B cell (primary cell): ENCODE results near the gene CCDC14. TPM values are rescaled to one million over a fixed set of nuclear protein-coding genes. Genes with fewer than 3 reads are reported as not detected.
A peak's percentile ranks its signal among the peaks of the same experiment; 100 is the strongest.

Source experiments
- ATAC-seq: fragments of 200-7000 bp; cut with Tn5 transposase; one replicate; pipeline ENCODE4 v1.10.0; 2021; ENCODE audit warnings: low read depth, mild to moderate bottlenecking, moderate number of reproducible peaks, moderate library complexity
- CTCF ChIA-PET: fragments of 350-600 bp; sonication (Branson Sonifier 250); formaldehyde crosslinking; loops from one replicate; lab custom pipeline; 2021; ENCODE audit warnings: antibody characterized with exemption, inconsistent platforms; lab: Charles Lee
- POLR2A ChIA-PET: fragments of 350-600 bp; sonication (Branson Sonifier 250); formaldehyde crosslinking; loops from one replicate; lab custom pipeline; 2021; ENCODE audit warnings: antibody characterized with exemption; lab: Charles Lee
- DNase-seq: peaks from one replicate; pipeline ENCODE4 v3.0.0; 2013
- H2AFZ ChIP-seq: 2 replicates; pipeline ENCODE4 v1.6.1; 2012; ENCODE audit warnings: mild to moderate bottlenecking, low read depth, low read length; ENCODE audit not compliant: insufficient read depth, poor library complexity, severe bottlenecking
- H3K27ac ChIP-seq, 2 donors: 1 replicate in 1 of 2; 2 replicates in 1 of 2; pipeline ENCODE4 v1.5.1; 2012 to 2013; ENCODE audit warnings: low read length in 2 of 2, mild to moderate bottlenecking in 2 of 2, moderate library complexity in 1 of 2
- H3K27me3 ChIP-seq, 4 experiments: fragments of 200-600 bp in 1 of 4; sonication (generic) in 1 of 4; replicated peaks in 1 of 4; 1 replicate in 2 of 4; 2 replicates in 2 of 4; pipeline versions ENCODE4 v1.6.1 to v1.7.0; 2013 to 2016; ENCODE audit warnings: low read length in 3 of 4, mild to moderate bottlenecking in 2 of 4, mixed read lengths in 1 of 4, moderate library complexity in 1 of 4; ENCODE audit not compliant: insufficient read depth in 4 of 4, control insufficient read depth in 3 of 4; ENCODE audit errors: control extremely low read depth in 1 of 4
- H3K36me3 ChIP-seq, 2 experiments: replicated peaks in 1 of 2; 1 replicate in 1 of 2; 2 replicates in 1 of 2; pipeline versions ENCODE4 v1.6.1 to v1.7.1; 2013; ENCODE audit warnings: low read length in 1 of 2; ENCODE audit not compliant: insufficient read depth in 2 of 2, control insufficient read depth in 1 of 2; ENCODE audit errors: control extremely low read depth in 1 of 2, extremely low read depth in 1 of 2
- H3K4me1 ChIP-seq, 2 donors: fragments of 200-600 bp in 1 of 2; sonication (generic) in 1 of 2; 1 replicate in 1 of 2; 2 replicates in 1 of 2; pipeline versions ENCODE4 v1.5.1 to v1.6.1; 2013 to 2017; ENCODE audit warnings: low read length in 2 of 2; ENCODE audit not compliant: control insufficient read depth in 2 of 2, insufficient read depth in 2 of 2
- H3K4me2 ChIP-seq: replicated peaks from 2 replicates; pipeline ENCODE3; 2012; ENCODE audit warnings: mild to moderate bottlenecking, low read depth, low read length; ENCODE audit not compliant: poor library complexity, severe bottlenecking
- H3K4me3 ChIP-seq, 5 experiments: fragments of 200-600 bp in 1 of 5; sonication (generic) in 1 of 5; 1 replicate in 3 of 5; 2 replicates in 2 of 5; pipeline versions ENCODE4 v1.5.1 to v1.7.0; 2011 to 2016; ENCODE audit warnings: low read length in 4 of 5, mild to moderate bottlenecking in 4 of 5, low read depth in 2 of 5, control low read depth in 1 of 5, moderate library complexity in 1 of 5; ENCODE audit not compliant: insufficient read depth in 1 of 5; ENCODE audit errors: control extremely low read depth in 1 of 5, extremely low read depth in 1 of 5
- H3K79me2 ChIP-seq: fragments of 200-600 bp; sonication (generic); one replicate; pipeline ENCODE4 v1.6.0; 2016; ENCODE audit warnings: low read length; ENCODE audit not compliant: control insufficient read depth, insufficient read depth
- H3K9ac ChIP-seq: fragments of 200-600 bp; sonication (generic); 2 replicates; pipeline ENCODE4 v1.6.1; 2017; ENCODE audit warnings: mild to moderate bottlenecking, low read length, moderate library complexity
- H3K9me3 ChIP-seq, 3 donors: one replicate each; pipeline versions ENCODE4 v1.6.1 to v1.7.1; 2013; ENCODE audit warnings: low read length in 2 of 3; ENCODE audit not compliant: control insufficient read depth in 2 of 3, insufficient read depth in 1 of 3; ENCODE audit errors: control extremely low read depth in 1 of 3
- H4K20me1 ChIP-seq: 2 replicates; pipeline ENCODE4 v1.6.0; 2012; ENCODE audit warnings: mild to moderate bottlenecking, low read length; ENCODE audit not compliant: insufficient read depth, control insufficient read depth, poor library complexity, severe bottlenecking
- H3K27ac Mint-ChIP-seq: one replicate; pipeline ENCODE4 v1.8.0; 2021; ENCODE audit warnings: mixed read lengths
- H3K27me3 Mint-ChIP-seq: one replicate; pipeline ENCODE4 v1.8.0; 2021; ENCODE audit warnings: mixed read lengths
- H3K4me1 Mint-ChIP-seq: one replicate; pipeline ENCODE4 v1.8.0; 2021; ENCODE audit warnings: mixed read lengths
- H3K4me3 Mint-ChIP-seq: one replicate; pipeline ENCODE4 v1.8.0; 2021; ENCODE audit warnings: mixed read lengths
- H3K9me3 Mint-ChIP-seq: one replicate; pipeline ENCODE4 v1.8.0; 2022; ENCODE audit warnings: mixed read lengths; ENCODE audit not compliant: insufficient read depth
- EZH2 ChIP-seq: IDR thresholded peaks from 2 replicates; pipeline ENCODE4 v1.6.1; 2012; ENCODE audit warnings: borderline replicate concordance, low read depth, mild to moderate bottlenecking, moderate library complexity, low read length; ENCODE audit not compliant: insufficient read depth, poor library complexity, severe bottlenecking
- WGBS: methylation state at CpG from one replicate; pipeline ENCODE4 v1.1.5; 2013; ENCODE audit warnings: missing lambda C conversion rate; ENCODE audit not compliant: insufficient coverage; 5-methylcytosine and 5-hydroxymethylcytosine counted together
- intact Hi-C: fragments of 100-400 bp; cut with micrococcal nuclease; formaldehyde crosslinking; loops from one replicate; pipeline ENCODE4 v1.10.0; 2022
- polyA plus RNA-seq: library from polyadenylated mRNA; depleted of rRNA; stranded (reverse); fragments of >200 nt; gene quantifications from 2 replicates; pipeline ENCODE4 v1.2.3, GENCODE V29; 2012
- total RNA-seq, 2 donors: library from RNA; stranded (reverse); fragments of 120-200 nt in 1 of 2; gene quantifications; 1 replicate in 1 of 2; 2 replicates in 1 of 2; pipeline versions ENCODE4 v1.2.3 to v1.2.4, GENCODE V29; 2013 to 2022
- TF ChIP-seq, protein P1 (sequence below): fragments of 200-600 bp; IDR thresholded peaks from one replicate; pipeline ENCODE4 v1.8.0; 2022; ENCODE audit warnings: antibody characterized with exemption, mild to moderate bottlenecking

Gene CCDC14
- total and polyA plus RNA-seq, 2 donors (not counting 1 experiment from before 2014, with no cell fraction given) = 35.3 to 54.2 TPM

DNA sequence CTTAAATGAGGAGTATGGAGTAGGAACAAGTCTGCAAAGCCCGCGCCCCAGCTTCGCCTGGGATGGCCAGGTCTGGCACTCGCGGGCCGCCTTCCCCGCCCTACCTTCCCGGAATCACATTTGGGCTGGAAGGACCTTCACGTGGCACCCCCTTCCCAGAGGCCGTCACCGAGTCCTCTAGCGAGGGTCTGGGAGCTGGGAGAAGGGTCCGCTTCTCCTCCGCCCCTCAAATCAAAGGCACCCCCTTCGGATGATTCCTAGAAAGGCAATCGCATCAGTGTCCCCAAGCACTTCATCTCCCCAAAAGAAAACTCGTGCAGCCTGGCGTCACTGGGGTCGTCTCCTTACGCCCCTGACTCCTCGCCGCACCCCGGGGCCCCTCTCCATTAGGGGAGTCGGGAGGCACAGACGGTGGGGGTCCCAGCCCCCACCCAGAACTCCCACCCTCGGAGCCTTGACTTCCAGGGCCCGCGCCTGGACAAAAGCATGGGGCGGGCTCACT lies 77.3 kb downstream of the CCDC14 start:
- H3K9me3 Mint-ChIP-seq = no peaks in the 10 kb centered on the region
- no peaks in the 10 kb centered on the region for H3K9me3 ChIP-seq
- H3K79me2 ChIP-seq = no peaks in the 10 kb centered on the region
- DNase-seq (no peak), ATAC-seq (no peak)
- no peaks in the 10 kb centered on the region for H3K36me3 ChIP-seq
- peaks cover 8 to 16% of the 10 kb centered on the region in 2 donors for H3K4me1 ChIP-seq
- intact Hi-C loops = no loop called here
- peak overlapping the region; percentile 70 for H3K4me3 Mint-ChIP-seq
- peaks cover 43% of the 10 kb centered on the region for H3K27me3 Mint-ChIP-seq
- H3K9ac ChIP-seq = peak overlapping the region; percentile 9
- peak overlapping the region in 2 of 5 experiments; percentile 17 to 29 for H3K4me3 ChIP-seq
- peaks cover 0 to 36% (median 8%) of the 10 kb centered on the region in 4 experiments for H3K27me3 ChIP-seq
- no peak overlapping the region for H3K27ac Mint-ChIP-seq
- peak overlapping the region; percentile 54 for H2AFZ ChIP-seq
- no peaks in the 10 kb centered on the region for H4K20me1 ChIP-seq
- POLR2A ChIA-PET = no interaction called here
- CTCF ChIA-PET = no interaction called here
- H3K4me1 Mint-ChIP-seq = peaks cover 16% of the 10 kb centered on the region
- peak overlapping the region; percentile 62 for H3K4me2 ChIP-seq
- no peak overlapping the region for H3K27ac ChIP-seq
- 6% methylated on average over 28 of the region's 29 CpGs for WGBS
- TF ChIP-seq EZH2 = no peak
- TF ChIP-seq, protein P1, sequence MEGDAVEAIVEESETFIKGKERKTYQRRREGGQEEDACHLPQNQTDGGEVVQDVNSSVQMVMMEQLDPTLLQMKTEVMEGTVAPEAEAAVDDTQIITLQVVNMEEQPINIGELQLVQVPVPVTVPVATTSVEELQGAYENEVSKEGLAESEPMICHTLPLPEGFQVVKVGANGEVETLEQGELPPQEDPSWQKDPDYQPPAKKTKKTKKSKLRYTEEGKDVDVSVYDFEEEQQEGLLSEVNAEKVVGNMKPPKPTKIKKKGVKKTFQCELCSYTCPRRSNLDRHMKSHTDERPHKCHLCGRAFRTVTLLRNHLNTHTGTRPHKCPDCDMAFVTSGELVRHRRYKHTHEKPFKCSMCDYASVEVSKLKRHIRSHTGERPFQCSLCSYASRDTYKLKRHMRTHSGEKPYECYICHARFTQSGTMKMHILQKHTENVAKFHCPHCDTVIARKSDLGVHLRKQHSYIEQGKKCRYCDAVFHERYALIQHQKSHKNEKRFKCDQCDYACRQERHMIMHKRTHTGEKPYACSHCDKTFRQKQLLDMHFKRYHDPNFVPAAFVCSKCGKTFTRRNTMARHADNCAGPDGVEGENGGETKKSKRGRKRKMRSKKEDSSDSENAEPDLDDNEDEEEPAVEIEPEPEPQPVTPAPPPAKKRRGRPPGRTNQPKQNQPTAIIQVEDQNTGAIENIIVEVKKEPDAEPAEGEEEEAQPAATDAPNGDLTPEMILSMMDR = no peak

DNA sequence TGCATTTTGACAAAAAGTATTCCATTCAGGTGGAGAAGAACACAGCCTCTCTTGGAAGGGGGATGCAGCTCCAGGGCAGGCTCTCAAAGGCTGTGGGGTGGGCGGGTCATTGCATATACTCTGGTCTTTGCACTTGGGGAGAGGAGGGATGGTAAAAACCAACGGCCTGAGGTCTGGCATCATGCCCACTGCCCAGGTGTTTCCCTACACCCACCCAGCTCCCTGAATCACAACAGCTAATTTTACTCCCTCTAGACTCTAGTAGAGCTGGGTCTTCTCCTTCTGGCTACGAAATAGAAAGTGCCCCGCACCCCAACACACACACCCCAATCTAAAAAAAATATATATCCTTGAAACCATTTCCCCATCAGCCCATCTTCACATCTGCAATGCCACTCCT lies 77.9 kb downstream of the CCDC14 start:
- H3K9ac ChIP-seq = no peak overlapping the region
- WGBS = 17% methylated on average over 1 of the region's 4 CpGs
- no peak overlapping the region for H3K4me3 ChIP-seq
- ATAC-seq = no peak
- H3K4me2 ChIP-seq = peak overlapping the region; percentile 62
- Mint-ChIP-seq H3K4me3 (peak overlapping the region; percentile 70), H3K27ac (no peak overlapping the region), H3K4me1 (peaks cover 16% of the 10 kb centered on the region), H3K9me3 (no peaks in the 10 kb centered on the region), H3K27me3 (peaks cover 39% of the 10 kb centered on the region)
- ChIA-PET POLR2A (no interaction called here), CTCF (no interaction called here)
- no peaks in the 10 kb centered on the region for H4K20me1 ChIP-seq
- peak overlapping the region; percentile 54 for H2AFZ ChIP-seq
- TF ChIP-seq, protein P1 = no peak
- no peak for TF ChIP-seq EZH2
- peaks cover 0 to 36% (median 8%) of the 10 kb centered on the region in 4 experiments for H3K27me3 ChIP-seq
- no peak for DNase-seq
- H3K4me1 ChIP-seq = peaks cover 8 to 16% of the 10 kb centered on the region in 2 donors
- intact Hi-C loops = no loop called here
- no peaks in the 10 kb centered on the region for H3K36me3 ChIP-seq
- H3K9me3 ChIP-seq = no peaks in the 10 kb centered on the region
- H3K79me2 ChIP-seq = no peaks in the 10 kb centered on the region
- no peak overlapping the region for H3K27ac ChIP-seq
